Transverse colon (tissue), 3 donors: ENCODE results near the gene MAPRE2.

Experiments
- CTCF ChIP-seq, 5 experiments: fragments of 200-600 bp in 3 of 5; fragments of 450-650 bp in 2 of 5; sonication (generic) in 3 of 5; IDR thresholded peaks; 1 replicate in 2 of 5; 2 replicates in 3 of 5; pipeline ENCODE4 v1.5.1; 2016 to 2017; ENCODE audit warnings: antibody characterized with exemption in 5 of 5, inconsistent platforms in 3 of 5, mild to moderate bottlenecking in 2 of 5, moderate library complexity in 1 of 5
- EP300 ChIP-seq: sonication (generic); formaldehyde crosslinking; IDR thresholded peaks from one replicate; pipeline ENCODE4 v1.6.1; 2017; ENCODE audit warnings: antibody characterized with exemption, low read depth

- TF ChIP-seq CTCF (IDR thresholded peaks at IDR 0.05) (no peak), EP300 (no peak)
Measured at GRCh38 chr18:35060122-35060815, 19.1 kb downstream of the MAPRE2 start.
